ENCODE results near the gene MVB12B.

GRCh38 chr9:126454215-126454614, 127.6 kb downstream of the MVB12B start:
- TF ChIP-seq POLR2A (IDR thresholded peaks at IDR 0.05): no peak
- TF ChIP-seq CTCF (IDR thresholded peaks at IDR 0.05): no peak
- no peak for TF ChIP-seq EP300 (IDR thresholded peaks at IDR 0.05)
- no peak for TF ChIP-seq POLR2AphosphoS5 (IDR thresholded peaks at IDR 0.05)
